ENCODE results near the gene TACO1. TPM values are rescaled to one million over a fixed set of nuclear protein-coding genes. Genes with fewer than 3 reads are reported as not detected.

TACO1 gene

GRCh38 chr17:63652106-63652505 lies 51.4 kb downstream of the TACO1 start:
- no peak overlapping the region for H4K91ac ChIP-seq (ENCODE audit: low read depth, low read length, poor library complexity)
- no CpG with 5 or more reads among the region's 3 CpGs for WGBS, 2 donors (ENCODE audit: extremely low coverage in 2 of 2, insufficient read length in 2 of 2, insufficient replicate concordance in 1 of 2)
- H3K36me3 ChIP-seq (replicated peaks in 1 of 2; ENCODE audit: control insufficient read depth in 2 of 2, insufficient read depth in 2 of 2, low read length in 2 of 2): peaks cover 6 to 64% of the 10 kb centered on the region in 2 donors

DNA sequence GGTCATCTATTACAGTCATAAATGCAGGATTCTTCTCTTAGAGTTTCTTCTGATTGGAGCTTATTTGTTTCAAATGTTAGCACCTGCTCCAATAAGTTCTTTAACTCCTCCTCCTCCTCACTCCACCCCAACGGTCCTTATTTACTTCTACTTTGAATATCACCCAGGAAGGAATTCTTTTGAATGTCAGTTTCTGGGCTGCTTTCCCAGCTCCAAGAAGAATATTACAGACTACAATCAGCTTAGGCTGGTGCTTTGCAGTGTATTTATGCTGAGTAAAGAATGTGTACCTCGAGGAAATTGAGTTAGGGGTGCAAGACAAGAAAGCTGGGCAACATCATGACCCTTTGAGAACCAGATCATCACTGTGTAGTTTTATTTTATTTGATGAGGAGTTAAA lies 52.4 kb downstream of the TACO1 start:
- no peaks in the 10 kb centered on the region for H3K27me3 ChIP-seq (ENCODE audit: control insufficient read depth in 3 of 3, insufficient read depth in 3 of 3, low read depth in 1 of 3, low read length in 3 of 3)
- no CpG with 5 or more reads among the region's 2 CpGs for WGBS, 2 donors (ENCODE audit: extremely low coverage in 2 of 2, insufficient read length in 2 of 2, insufficient replicate concordance in 1 of 2)
- no peak overlapping the region for H2AFZ ChIP-seq (ENCODE audit: low read length)
- H3K4ac ChIP-seq (ENCODE audit: low read length): no peak overlapping the region
- DNase-seq (ENCODE audit: low spot score): no peak
- no peak overlapping the region for H2AK5ac ChIP-seq (ENCODE audit: low read depth, low read length)
- no peak overlapping the region for H3K14ac ChIP-seq (ENCODE audit: low read length)
- no peaks in the 10 kb centered on the region for H3K9me3 ChIP-seq (replicated peaks in 1 of 2; ENCODE audit: control insufficient read depth in 2 of 2, insufficient read depth in 1 of 2, low read depth in 1 of 2, low read length in 2 of 2)
- H2BK12ac ChIP-seq (ENCODE audit: low read length): no peak overlapping the region
- no peak overlapping the region for H2BK5ac ChIP-seq (ENCODE audit: low read length)
- H2BK120ac ChIP-seq (ENCODE audit: low read depth, low read length): no peak overlapping the region
- H3K18ac ChIP-seq (ENCODE audit: low read length): no peak overlapping the region
- no peaks in the 10 kb centered on the region for H3K79me1 ChIP-seq (ENCODE audit: low read depth, low read length)
- H3K4me1 ChIP-seq (ENCODE audit: control insufficient read depth in 2 of 2, insufficient read depth in 1 of 2, low read depth in 1 of 2, low read length in 2 of 2): peaks cover 0 to 3% of the 10 kb centered on the region in 2 donors
- no peak overlapping the region for H2BK15ac ChIP-seq (ENCODE audit: low read length)
- H3K27ac ChIP-seq (replicated peaks; ENCODE audit: low read length): no peak overlapping the region
- no peak overlapping the region for H3K4me2 ChIP-seq (ENCODE audit: insufficient read depth, low read length, poor library complexity, severe bottlenecking)
- no peak overlapping the region for H4K91ac ChIP-seq (ENCODE audit: low read depth, low read length, poor library complexity)
- peaks cover 6 to 61% of the 10 kb centered on the region in 2 donors for H3K36me3 ChIP-seq (replicated peaks in 1 of 2; ENCODE audit: control insufficient read depth in 2 of 2, insufficient read depth in 2 of 2, low read length in 2 of 2)
- H3K4me3 ChIP-seq (ENCODE audit: low read length in 2 of 2): no peak overlapping the region
- no peak overlapping the region for H4K8ac ChIP-seq (ENCODE audit: low read depth, low read length)
- H3K23ac ChIP-seq (ENCODE audit: low read depth, low read length, poor library complexity): no peak overlapping the region
- H3K9ac ChIP-seq (ENCODE audit: low read depth, low read length, poor library complexity): no peak overlapping the region

More at GRCh38 chr17:63652106-63652505, 51.4 kb downstream of the TACO1 start:
- no peak overlapping the region for H2BK12ac ChIP-seq (ENCODE audit: low read length)
- no peak overlapping the region for H3K9ac ChIP-seq (ENCODE audit: low read depth, low read length, poor library complexity)
- H3K4ac ChIP-seq (ENCODE audit: low read length): no peak overlapping the region
- no peak overlapping the region for H4K8ac ChIP-seq (ENCODE audit: low read depth, low read length)
- H3K9me3 ChIP-seq (replicated peaks in 1 of 2; ENCODE audit: control insufficient read depth in 2 of 2, insufficient read depth in 1 of 2, low read depth in 1 of 2, low read length in 2 of 2): no peaks in the 10 kb centered on the region
- no peak overlapping the region for H2BK5ac ChIP-seq (ENCODE audit: low read length)
- H2BK15ac ChIP-seq (ENCODE audit: low read length): no peak overlapping the region
- no peak overlapping the region for H2BK120ac ChIP-seq (ENCODE audit: low read depth, low read length)
- no peak overlapping the region for H2AK5ac ChIP-seq (ENCODE audit: low read depth, low read length)
- H3K27ac ChIP-seq (replicated peaks; ENCODE audit: low read length): no peak overlapping the region
- H2AFZ ChIP-seq (ENCODE audit: low read length): no peak overlapping the region
- H3K4me1 ChIP-seq (ENCODE audit: control insufficient read depth in 2 of 2, insufficient read depth in 1 of 2, low read depth in 1 of 2, low read length in 2 of 2): no peaks in the 10 kb centered on the region
- no peak overlapping the region for H3K14ac ChIP-seq (ENCODE audit: low read length)
- H3K27me3 ChIP-seq (ENCODE audit: control insufficient read depth in 3 of 3, insufficient read depth in 3 of 3, low read depth in 1 of 3, low read length in 3 of 3): no peaks in the 10 kb centered on the region
- no peak overlapping the region for H3K23ac ChIP-seq (ENCODE audit: low read depth, low read length, poor library complexity)
- no peak for DNase-seq (ENCODE audit: low spot score)
- no peaks in the 10 kb centered on the region for H3K79me1 ChIP-seq (ENCODE audit: low read depth, low read length)
- H3K18ac ChIP-seq (ENCODE audit: low read length): no peak overlapping the region
- no peak overlapping the region for H3K4me3 ChIP-seq (ENCODE audit: low read length in 2 of 2)
- H3K4me2 ChIP-seq (ENCODE audit: insufficient read depth, low read length, poor library complexity, severe bottlenecking): no peak overlapping the region

GRCh38 chr17:63657786-63658185 lies 57.1 kb downstream of the TACO1 start:
- Histone ChIP-seq H3K23ac (ENCODE audit: low read depth, low read length, poor library complexity) (no peak overlapping the region), H2BK12ac (ENCODE audit: low read length) (no peak overlapping the region), H3K36me3 (replicated peaks in 1 of 2; ENCODE audit: control insufficient read depth in 2 of 2, insufficient read depth in 2 of 2, low read length in 2 of 2) (peaks cover 6 to 72% of the 10 kb centered on the region in 2 donors), H2BK5ac (ENCODE audit: low read length) (no peak overlapping the region), H3K4ac (ENCODE audit: low read length) (no peak overlapping the region), H3K27me3 (ENCODE audit: control insufficient read depth in 3 of 3, insufficient read depth in 3 of 3, low read depth in 1 of 3, low read length in 3 of 3) (no peaks in the 10 kb centered on the region), H3K4me2 (ENCODE audit: insufficient read depth, low read length, poor library complexity, severe bottlenecking) (no peak overlapping the region), H3K9ac (ENCODE audit: low read depth, low read length, poor library complexity) (no peak overlapping the region), H3K4me1 (ENCODE audit: control insufficient read depth in 2 of 2, insufficient read depth in 1 of 2, low read depth in 1 of 2, low read length in 2 of 2) (peaks cover 0 to 3% of the 10 kb centered on the region in 2 donors), H3K9me3 (replicated peaks in 1 of 2; ENCODE audit: control insufficient read depth in 2 of 2, insufficient read depth in 1 of 2, low read depth in 1 of 2, low read length in 2 of 2) (no peaks in the 10 kb centered on the region), H4K8ac (ENCODE audit: low read depth, low read length) (no peak overlapping the region), H3K79me1 (ENCODE audit: low read depth, low read length) (no peaks in the 10 kb centered on the region), H3K27ac (replicated peaks; ENCODE audit: low read length) (no peak overlapping the region), H2BK15ac (ENCODE audit: low read length) (no peak overlapping the region), H2AK5ac (ENCODE audit: low read depth, low read length) (no peak overlapping the region), H3K14ac (ENCODE audit: low read length) (no peak overlapping the region), H4K91ac (ENCODE audit: low read depth, low read length, poor library complexity) (no peak overlapping the region), H3K18ac (ENCODE audit: low read length) (no peak overlapping the region), H2AFZ (ENCODE audit: low read length) (no peak overlapping the region), H3K4me3 (ENCODE audit: low read length in 2 of 2) (no peak overlapping the region), H2BK120ac (ENCODE audit: low read depth, low read length) (no peak overlapping the region)
- no peak for DNase-seq (ENCODE audit: low spot score)
- no CpG with 5 or more reads among the region's 3 CpGs for WGBS, 2 donors (ENCODE audit: extremely low coverage in 2 of 2, insufficient read length in 2 of 2, insufficient replicate concordance in 1 of 2)

Small RNA genes within 50 kb of the gene (small RNA-seq; reads per million reads assigned to genes)
- not detected for gene RNU6-288P (ENCODE audit: insufficient read depth)
